Transverse colon (tissue), 4 donors: ENCODE measurements around the gene MTMR6.

Experiments used
- CTCF ChIP-seq, 5 experiments: fragments of 200-600 bp in 3 of 5; fragments of 450-650 bp in 2 of 5; sonication (generic) in 3 of 5; IDR thresholded peaks; 1 replicate in 2 of 5; 2 replicates in 3 of 5; pipeline ENCODE4 v1.5.1; 2016 to 2017; ENCODE audit warnings: antibody characterized with exemption in 5 of 5, inconsistent platforms in 3 of 5, mild to moderate bottlenecking in 2 of 5, moderate library complexity in 1 of 5
- POLR2A ChIP-seq: fragments of 450-650 bp; IDR thresholded peaks from one replicate; pipeline ENCODE4 v1.6.1; 2016; ENCODE audit warnings: antibody characterized with exemption, mild to moderate bottlenecking, moderate library complexity
- POLR2AphosphoS5 ChIP-seq, 3 donors: sonication (generic); formaldehyde crosslinking; IDR thresholded peaks; one replicate each; pipeline ENCODE4 v1.6.1; 2016; ENCODE audit warnings: antibody characterized with exemption in 3 of 3

GRCh38 chr13:25247360-25247759 lies 39.9 kb downstream of the MTMR6 start:
- TF ChIP-seq CTCF (IDR thresholded peaks at IDR 0.05) (no peak), POLR2A (no peak), POLR2AphosphoS5 (IDR thresholded peaks at IDR 0.05) (no peak)
